PC-3 (cell line): Measurements from ENCODE around the gene TTC7B.

ENCODE experiments used
- CTCF ChIP-seq: fragments of 300-600 bp; sonication (generic); conservative IDR thresholded peaks from 2 replicates; pipeline ENCODE4 v1.5.1; 2017; ENCODE audit warnings: antibody characterized with exemption, low read depth, mild to moderate bottlenecking, low read length
- EZH2 ChIP-seq: fragments of 300-600 bp; sonication (generic); IDR thresholded peaks from one replicate; pipeline ENCODE4 v1.6.1; 2017; ENCODE audit warnings: antibody characterized with exemption, mild to moderate bottlenecking, low read length; ENCODE audit not compliant: unreplicated experiment
- EZH2phosphoT487 ChIP-seq: fragments of 300-600 bp; sonication (generic); IDR thresholded peaks from 2 replicates; pipeline ENCODE4 v1.6.1; 2018; ENCODE audit warnings: mild to moderate bottlenecking, antibody characterized with exemption, low read length, borderline replicate concordance

- TF ChIP-seq CTCF = no peak
- no peak for TF ChIP-seq EZH2
- TF ChIP-seq EZH2phosphoT487 = no peak
Measured at GRCh38 chr14:90523544-90523943, 292.7 kb downstream of the TTC7B start.
